Activated CD4-positive, alpha-beta T cell treated with anti-CD3 and anti-CD28 coated beads, Interleukin-2, amount 50 U/mL, for 16 hours (primary cell): ENCODE results near the gene TTC34.

Experiments
- DNase-seq: peaks from one replicate; pipeline ENCODE4 v3.0.0-alpha.2; 2020

Gene TTC34

GRCh38 chr1:2623571-2624337 is 177.7 kb downstream of the TTC34 start:
- no peak for DNase-seq

GRCh38 chr1:2617971-2618470 is 183.5 kb downstream of the TTC34 start:
- no peak for DNase-seq

- no peak for DNase-seq
Observed at GRCh38 chr1:2614145-2614544, 187.3 kb downstream of the TTC34 start.

- DNase-seq: no peak
Observed at GRCh38 chr1:2612591-2613365, 188.7 kb downstream of the TTC34 start.

- no peak for DNase-seq
Observed at GRCh38 chr1:2611621-2612437, 189.7 kb downstream of the TTC34 start.

- DNase-seq: no peak
Observed at GRCh38 chr1:2611031-2611501, 190.4 kb downstream of the TTC34 start.

GRCh38 chr1:2610036-2610959 is 191.2 kb downstream of the TTC34 start:
- no peak for DNase-seq

- DNase-seq: no peak
Observed at GRCh38 chr1:2609319-2610035, 192.0 kb downstream of the TTC34 start.

GRCh38 chr1:2607641-2608091 is 193.8 kb downstream of the TTC34 start:
- DNase-seq: no peak

- no peak for DNase-seq
Observed at GRCh38 chr1:2606881-2607621, 194.4 kb downstream of the TTC34 start.

GRCh38 chr1:2606396-2606880 is 195.1 kb downstream of the TTC34 start:
- DNase-seq: no peak

GRCh38 chr1:2605509-2606395 is 195.7 kb downstream of the TTC34 start:
- DNase-seq: no peak

GRCh38 chr1:2604844-2605508 is 196.5 kb downstream of the TTC34 start:
- DNase-seq: no peak

- no peak for DNase-seq
Observed at GRCh38 chr1:2604156-2604843, 197.2 kb downstream of the TTC34 start.

GRCh38 chr1:2603521-2604155 is 197.9 kb downstream of the TTC34 start:
- no peak for DNase-seq

- DNase-seq: no peak
Observed at GRCh38 chr1:2602866-2603520, 198.5 kb downstream of the TTC34 start.

- no peak for DNase-seq
Observed at GRCh38 chr1:2602311-2602835, 199.1 kb downstream of the TTC34 start.
